HL-60 (cell line): ENCODE measurements around the gene SLCO4C1.

Source experiments
- DNase-seq, 2 experiments: peaks; one replicate each; pipeline ENCODE4 v3.0.0-alpha.2; 2010 to 2020; ENCODE audit warnings: low read depth in 1 of 2, low spot score in 1 of 2
- H3K27ac ChIP-seq: fragments of 250-450 bp; sonication (Bioruptor Pico); replicated peaks from 2 replicates; pipeline ENCODE4 v1.5.1; 2020; ENCODE audit warnings: mild to moderate bottlenecking, moderate library complexity
- H3K27me3 ChIP-seq: fragments of 250-450 bp; sonication (Bioruptor Pico); 2 replicates; pipeline ENCODE4 v1.5.1; 2021; ENCODE audit warnings: mild to moderate bottlenecking, moderate library complexity; ENCODE audit not compliant: insufficient read depth, poor library complexity, severe bottlenecking
- H3K4me3 ChIP-seq: replicated peaks from 2 replicates; pipeline ENCODE4 v1.5.1; 2011; ENCODE audit warnings: mild to moderate bottlenecking, control low read depth, low read length; ENCODE audit not compliant: insufficient read depth
- CTCF ChIP-seq: IDR thresholded peaks from one replicate; pipeline ENCODE4 v1.5.1; 2011; ENCODE audit warnings: low read length, control low read depth, inconsistent platforms; ENCODE audit not compliant: insufficient read depth
- GABPA ChIP-seq: IDR thresholded peaks from 2 replicates; pipeline ENCODE4 v1.6.1; 2012; ENCODE audit warnings: low read depth
- POLR2AphosphoS5 ChIP-seq: IDR thresholded peaks from 2 replicates; pipeline ENCODE4 v1.6.1; 2012; ENCODE audit warnings: low read depth
- REST ChIP-seq: IDR thresholded peaks from 2 replicates; pipeline ENCODE4 v1.6.1; 2012; ENCODE audit warnings: low read depth; ENCODE audit not compliant: insufficient replicate concordance
- SPI1 ChIP-seq: IDR thresholded peaks from 2 replicates; pipeline ENCODE4 v1.6.1; 2012; ENCODE audit warnings: low read depth, mild to moderate bottlenecking, borderline replicate concordance

SLCO4C1 gene

GRCh38 chr5:102218159-102218558 lies 77.9 kb downstream of the SLCO4C1 start:
- no peak for DNase-seq
- Histone ChIP-seq H3K27me3 (no peaks in the 10 kb centered on the region), H3K27ac (no peak overlapping the region), H3K4me3 (no peak overlapping the region)
- TF ChIP-seq SPI1 (no peak), REST (no peak), CTCF (no peak), GABPA (no peak), POLR2AphosphoS5 (no peak)

- no peaks in the 10 kb centered on the region for H3K27me3 ChIP-seq
- H3K27ac ChIP-seq, result no peak overlapping the region
- no peak overlapping the region for H3K4me3 ChIP-seq
- no peak for DNase-seq
- TF ChIP-seq GABPA (no peak), SPI1 (no peak), REST (no peak), POLR2AphosphoS5 (no peak), CTCF (no peak)
Measured at GRCh38 chr5:102216678-102217077, 79.4 kb downstream of the SLCO4C1 start.

GRCh38 chr5:102211165-102211564 lies 84.9 kb downstream of the SLCO4C1 start:
- DNase-seq, result peak; percentile 16 to 49
- Histone ChIP-seq H3K27ac (no peak overlapping the region; the same call in 1 of the 2 replicates), H3K4me3 (no peak overlapping the region), H3K27me3 (no peaks in the 10 kb centered on the region)
- TF ChIP-seq SPI1, result peak; percentile 74; the same call in 1 of the 2 replicates
- TF ChIP-seq POLR2AphosphoS5, result no peak

GRCh38 chr5:102200861-102201260 lies 95.2 kb downstream of the SLCO4C1 start:
- TF ChIP-seq SPI1 (no peak), GABPA (no peak), CTCF (no peak), POLR2AphosphoS5 (no peak), REST (no peak)
- no peak for DNase-seq
- H3K27ac ChIP-seq, result no peak overlapping the region
- H3K27me3 ChIP-seq, result no peaks in the 10 kb centered on the region
- H3K4me3 ChIP-seq, result no peak overlapping the region
